ENCODE measurements around the gene PIGU. TPM values are rescaled to one million over a fixed set of nuclear protein-coding genes. Genes with fewer than 3 reads are reported as not detected.

PIGU gene
- polyA plus RNA-seq, 1 experiment = 35.2 TPM

DNA sequence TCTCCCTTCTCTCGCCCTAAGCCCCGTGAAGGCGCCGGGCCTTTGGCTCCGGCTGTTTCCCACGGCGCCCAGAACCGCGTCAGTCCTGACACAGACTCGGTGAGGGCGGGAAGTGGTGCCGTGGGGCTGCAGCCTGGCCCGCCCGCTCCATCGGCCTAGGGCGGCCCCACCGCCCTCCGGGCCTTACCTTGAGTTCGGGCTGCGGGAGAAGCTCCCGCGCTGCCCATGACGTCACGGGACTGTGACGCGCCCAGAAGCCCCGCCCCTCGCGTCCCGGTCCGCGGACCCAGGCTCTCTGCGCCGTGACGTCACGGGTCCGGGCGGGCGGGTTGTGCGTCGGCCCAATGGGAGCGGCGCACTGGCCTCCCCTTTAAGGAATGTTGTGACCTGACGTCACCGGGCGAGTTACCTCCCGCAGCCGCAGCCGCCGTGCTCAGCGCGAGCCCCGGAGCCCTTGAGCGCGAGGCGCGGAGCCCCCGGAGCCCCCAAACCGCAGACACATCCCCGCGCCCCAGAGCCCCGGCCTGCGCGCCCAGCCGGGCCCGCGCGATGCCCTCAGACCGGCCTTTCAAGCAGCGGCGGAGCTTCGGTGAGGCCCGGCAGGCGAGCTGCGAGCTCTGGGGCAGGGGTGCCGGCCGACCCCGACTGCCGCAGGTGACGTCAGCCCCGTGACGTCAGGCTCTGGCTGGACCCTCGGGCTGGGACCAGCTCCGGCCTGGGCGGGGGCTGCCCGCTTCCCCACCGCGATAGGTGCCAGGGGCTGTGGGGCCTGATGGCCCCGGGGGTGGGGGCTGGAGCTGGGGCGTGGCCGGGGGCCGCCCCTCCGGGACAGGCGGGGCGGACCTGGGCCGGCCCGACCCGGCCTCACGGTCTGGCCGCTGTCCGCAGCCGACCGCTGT, 118.3 kb downstream of the PIGU start, which contains the start of gene MAP1LC3A:
Gene MAP1LC3A, plus strand, starts transcription at position 399 of the 899 bp plus-strand sequence. Its CDS starts 151 bp downstream, at position 550.
- H3K36me3 ChIP-seq (ENCODE audit: control insufficient read depth, insufficient read depth, low read length) = no peaks in the 10 kb centered on the region
- H3K27me3 ChIP-seq (ENCODE audit: control insufficient read depth, insufficient read depth, low read length) = no peaks in the 10 kb centered on the region
- ChIA-PET POLR2A (no interaction called here), CTCF (interaction anchor here (1.1 to 2.0 kb wide), 8 partner anchors 10 to 368 kb away, joined by 3 to 15 read pairs (median 3); no protein-coding TSS in a partner anchor)
- DNase-seq (ENCODE audit: low read depth) = peak; percentile 57
- TF ChIP-seq, protein P1, sequence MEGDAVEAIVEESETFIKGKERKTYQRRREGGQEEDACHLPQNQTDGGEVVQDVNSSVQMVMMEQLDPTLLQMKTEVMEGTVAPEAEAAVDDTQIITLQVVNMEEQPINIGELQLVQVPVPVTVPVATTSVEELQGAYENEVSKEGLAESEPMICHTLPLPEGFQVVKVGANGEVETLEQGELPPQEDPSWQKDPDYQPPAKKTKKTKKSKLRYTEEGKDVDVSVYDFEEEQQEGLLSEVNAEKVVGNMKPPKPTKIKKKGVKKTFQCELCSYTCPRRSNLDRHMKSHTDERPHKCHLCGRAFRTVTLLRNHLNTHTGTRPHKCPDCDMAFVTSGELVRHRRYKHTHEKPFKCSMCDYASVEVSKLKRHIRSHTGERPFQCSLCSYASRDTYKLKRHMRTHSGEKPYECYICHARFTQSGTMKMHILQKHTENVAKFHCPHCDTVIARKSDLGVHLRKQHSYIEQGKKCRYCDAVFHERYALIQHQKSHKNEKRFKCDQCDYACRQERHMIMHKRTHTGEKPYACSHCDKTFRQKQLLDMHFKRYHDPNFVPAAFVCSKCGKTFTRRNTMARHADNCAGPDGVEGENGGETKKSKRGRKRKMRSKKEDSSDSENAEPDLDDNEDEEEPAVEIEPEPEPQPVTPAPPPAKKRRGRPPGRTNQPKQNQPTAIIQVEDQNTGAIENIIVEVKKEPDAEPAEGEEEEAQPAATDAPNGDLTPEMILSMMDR (IDR thresholded peaks at IDR 0.05; ENCODE audit: insufficient read depth, low read depth, low read length) = no peak
- H3K4me3 ChIP-seq (ENCODE audit: low read depth, low read length) = peak within 1 kb of the TSS; percentile 88

DNA sequence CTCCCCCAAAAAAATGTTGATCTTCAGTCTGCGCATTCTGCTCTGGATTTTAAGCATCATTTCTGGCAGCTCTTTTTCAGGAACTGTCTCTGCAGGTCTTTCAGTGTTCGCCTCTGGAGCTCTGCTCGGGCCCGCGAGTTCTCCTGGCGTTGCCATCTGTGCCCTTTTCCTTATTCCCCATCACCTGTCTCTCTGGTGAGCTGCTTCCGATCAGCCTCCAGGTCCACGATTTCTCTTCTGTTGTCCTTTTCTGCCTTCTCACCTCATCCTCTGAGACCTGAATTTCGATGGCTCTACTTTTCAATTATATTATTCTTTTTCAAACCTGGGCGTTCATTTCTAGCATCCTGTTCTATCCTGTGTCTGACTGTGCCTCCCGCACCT, 119.0 kb downstream of the PIGU start:
- POLR2A ChIA-PET = no interaction called here
- DNase-seq (ENCODE audit: low read depth) = no peak
- peak overlapping the region; percentile 88 for H3K4me3 ChIP-seq (ENCODE audit: low read depth, low read length)
- no peaks in the 10 kb centered on the region for H3K36me3 ChIP-seq (ENCODE audit: control insufficient read depth, insufficient read depth, low read length)
- TF ChIP-seq, protein P1 (IDR thresholded peaks at IDR 0.05; ENCODE audit: insufficient read depth, low read depth, low read length) = no peak
- no peaks in the 10 kb centered on the region for H3K27me3 ChIP-seq (ENCODE audit: control insufficient read depth, insufficient read depth, low read length)
- CTCF ChIA-PET = interaction anchor here (1.1 to 2.0 kb wide), 4 partner anchors 10 to 367 kb away, joined by 3 to 15 read pairs (median 6); no protein-coding TSS in a partner anchor

DNA sequence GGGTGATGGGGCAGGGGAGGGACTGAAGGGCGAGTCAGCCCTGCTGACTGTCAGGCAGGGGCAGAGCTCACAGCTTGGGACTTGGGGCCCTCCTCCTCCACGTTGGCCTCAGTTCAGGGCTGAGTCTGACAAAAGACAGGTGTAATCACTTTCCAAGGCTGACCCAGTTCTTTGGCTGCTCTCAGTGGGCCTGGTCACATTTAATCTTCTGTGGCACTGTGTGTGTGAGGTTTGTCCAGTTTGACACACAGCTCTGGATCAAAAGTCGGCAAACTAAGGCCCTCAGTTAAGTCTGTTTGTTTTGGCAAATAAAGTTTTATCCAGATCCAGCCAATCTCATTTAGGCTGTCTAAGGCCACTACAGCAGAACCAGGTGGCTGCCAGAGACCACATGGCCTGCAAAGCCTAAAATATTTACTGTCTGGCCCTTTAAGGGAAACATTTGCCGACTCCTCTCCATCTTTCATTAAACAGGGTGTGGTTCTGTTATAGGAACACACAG, 123.5 kb downstream of the PIGU start:
- POLR2A ChIA-PET = no interaction called here
- Histone ChIP-seq H3K4me3 (ENCODE audit: low read depth, low read length) (no peak overlapping the region), H3K36me3 (ENCODE audit: control insufficient read depth, insufficient read depth, low read length) (no peaks in the 10 kb centered on the region), H3K27me3 (ENCODE audit: control insufficient read depth, insufficient read depth, low read length) (no peaks in the 10 kb centered on the region)
- TF ChIP-seq, protein P1 (IDR thresholded peaks at IDR 0.05; ENCODE audit: insufficient read depth, low read depth, low read length) = no peak
- CTCF ChIA-PET = interaction anchor here (1.0 to 1.4 kb wide), 5 partner anchors 9 to 241 kb away, joined by 3 to 4 read pairs (median 4); no protein-coding TSS in a partner anchor
- DNase-seq (ENCODE audit: low read depth) = no peak

DNA sequence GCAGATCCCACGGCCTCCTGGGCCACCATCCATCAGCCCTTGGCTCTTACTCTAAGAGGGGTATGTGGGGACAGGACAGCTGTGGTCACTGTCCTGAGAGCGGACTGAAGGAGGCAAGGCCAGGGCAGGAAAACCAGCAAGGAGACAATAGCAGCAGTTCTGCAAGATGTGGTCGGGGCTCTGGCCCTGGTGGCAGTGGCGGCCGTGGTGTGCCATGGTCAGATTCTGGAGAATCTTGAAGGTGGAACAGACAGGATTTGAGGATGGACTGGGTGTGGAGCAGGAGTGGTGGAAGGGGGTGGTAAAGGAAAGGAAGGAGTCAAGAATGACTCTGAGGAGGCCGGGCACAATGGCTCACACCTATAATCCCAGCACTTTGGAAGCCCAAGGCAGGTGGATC, 124.3 kb downstream of the PIGU start:
- Histone ChIP-seq H3K27me3 (ENCODE audit: control insufficient read depth, insufficient read depth, low read length) (no peaks in the 10 kb centered on the region), H3K4me3 (ENCODE audit: low read depth, low read length) (no peak overlapping the region), H3K36me3 (ENCODE audit: control insufficient read depth, insufficient read depth, low read length) (no peaks in the 10 kb centered on the region)
- CTCF ChIA-PET = interaction anchor here (1.0 kb wide), 1 partner anchor 13 kb away, joined by 4 read pairs; no protein-coding TSS in a partner anchor
- TF ChIP-seq, protein P1 (IDR thresholded peaks at IDR 0.05; ENCODE audit: insufficient read depth, low read depth, low read length) = no peak
- POLR2A ChIA-PET = no interaction called here
- no peak for DNase-seq (ENCODE audit: low read depth)

DNA sequence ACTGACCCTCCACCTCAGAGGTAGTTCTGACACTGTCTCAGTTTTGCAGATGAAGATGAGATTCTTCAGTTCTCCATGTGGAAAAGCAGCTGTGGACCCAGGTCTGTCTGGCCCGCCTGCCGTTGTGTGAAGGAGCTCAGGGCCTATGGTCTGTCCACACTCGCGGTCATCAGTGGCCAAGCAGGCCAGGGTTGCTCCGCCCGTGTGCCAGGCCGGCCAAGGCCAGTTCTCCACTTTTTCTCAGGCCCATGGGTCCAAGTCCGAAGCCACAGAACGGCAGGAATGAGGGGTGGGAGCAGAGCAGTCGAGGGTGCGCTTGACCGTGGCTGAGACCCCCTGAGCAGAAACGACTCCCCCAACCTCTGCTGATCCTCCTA, 127.0 kb downstream of the PIGU start:
- POLR2A ChIA-PET = no interaction called here
- H3K4me3 ChIP-seq (ENCODE audit: low read depth, low read length) = no peak overlapping the region
- no peaks in the 10 kb centered on the region for H3K36me3 ChIP-seq (ENCODE audit: control insufficient read depth, insufficient read depth, low read length)
- CTCF ChIA-PET = no interaction called here
- TF ChIP-seq, protein P1 (IDR thresholded peaks at IDR 0.05; ENCODE audit: insufficient read depth, low read depth, low read length) = no peak
- DNase-seq (ENCODE audit: low read depth) = no peak
- no peaks in the 10 kb centered on the region for H3K27me3 ChIP-seq (ENCODE audit: control insufficient read depth, insufficient read depth, low read length)
